ENCODE results near the gene PARD6A. TPM values are rescaled to one million over a fixed set of nuclear protein-coding genes. Genes with fewer than 3 reads are reported as not detected.

The PARD6A gene
- total and polyA plus RNA-seq, 12 donors = 1.5 to 49.1 (median 8.9) TPM

GRCh38 chr16:67644038-67644437 lies 16.7 kb upstream of the PARD6A start:
- Histone ChIP-seq H3K9me3 (replicated peaks in 1 of 3) (no peaks in the 10 kb centered on the region), H3K36me3 (replicated peaks in 1 of 2) (peaks cover 0 to 5% of the 10 kb centered on the region in 2 donors), H3K4me1 (replicated peaks in 1 of 2) (peaks cover 0 to 17% of the 10 kb centered on the region in 2 donors), H3K27ac (no peak overlapping the region), H3K4me3 (no peak overlapping the region), H3K27me3 (peaks cover 26% of the 10 kb centered on the region)
- intact Hi-C loops (cut with DNase I) = no loop called here
- TF ChIP-seq POLR2A (IDR thresholded peaks at IDR 0.05) = no peak
- TF ChIP-seq CTCF (IDR thresholded peaks at IDR 0.05) = no peak
- no peak for DNase-seq
- 80 to 85% (median 84%) methylated on average over 9 of the region's 9 CpGs for WGBS, 4 donors

GRCh38 chr16:67645397-67646121 lies 15.2 kb upstream of the PARD6A start:
- Histone ChIP-seq H3K4me1 (replicated peaks in 1 of 2) (peaks cover 0 to 17% of the 10 kb centered on the region in 2 donors), H3K27ac (no peak overlapping the region), H3K9me3 (replicated peaks in 1 of 3) (no peaks in the 10 kb centered on the region), H3K27me3 (peaks cover 26% of the 10 kb centered on the region), H3K36me3 (replicated peaks in 1 of 2) (no peaks in the 10 kb centered on the region), H3K4me3 (no peak overlapping the region)
- no peak for DNase-seq
- intact Hi-C loops (cut with DNase I) = loop anchor here in 1 of 2 donors (5.0 kb wide), 1 partner anchor 98 kb away; no protein-coding TSS in a partner anchor
- TF ChIP-seq POLR2A (IDR thresholded peaks at IDR 0.05) (no peak), CTCF (IDR thresholded peaks at IDR 0.05) (no peak)
- WGBS, 4 donors = 76 to 90% (median 84%) methylated on average over 5 to 15 of the region's 15 CpGs

GRCh38 chr16:67647111-67647651 lies 13.6 kb upstream of the PARD6A start:
- WGBS, 4 donors = 67 to 80% (median 76%) methylated on average over 2 to 15 of the region's 15 CpGs
- no peak for DNase-seq
- Histone ChIP-seq H3K27me3 (peaks cover 26% of the 10 kb centered on the region), H3K4me1 (replicated peaks in 1 of 2) (peaks cover 0 to 15% of the 10 kb centered on the region in 2 donors), H3K27ac (no peak overlapping the region), H3K36me3 (replicated peaks in 1 of 2) (no peaks in the 10 kb centered on the region), H3K9me3 (replicated peaks in 1 of 3) (no peaks in the 10 kb centered on the region), H3K4me3 (no peak overlapping the region)
- intact Hi-C loops (cut with DNase I) = loop anchor here in 1 of 2 donors (5.0 kb wide), 1 partner anchor 100 kb away; no protein-coding TSS in a partner anchor
- TF ChIP-seq CTCF (IDR thresholded peaks at IDR 0.05) = no peak
- TF ChIP-seq POLR2A (IDR thresholded peaks at IDR 0.05) = no peak

GRCh38 chr16:67647681-67648080 lies 13.1 kb upstream of the PARD6A start:
- Histone ChIP-seq H3K27ac (no peak overlapping the region), H3K4me3 (no peak overlapping the region), H3K36me3 (replicated peaks in 1 of 2) (no peaks in the 10 kb centered on the region), H3K9me3 (replicated peaks in 1 of 3) (no peaks in the 10 kb centered on the region), H3K4me1 (replicated peaks in 1 of 2) (peaks cover 0 to 10% of the 10 kb centered on the region in 2 donors), H3K27me3 (peaks cover 26% of the 10 kb centered on the region)
- intact Hi-C loops (cut with DNase I) = loop anchor here in 1 of 2 donors (5.0 kb wide), 1 partner anchor 100 kb away; no protein-coding TSS in a partner anchor
- 57 to 77% (median 73%) methylated on average over 7 to 13 of the region's 13 CpGs for WGBS, 4 donors
- DNase-seq = no peak
- no peak for TF ChIP-seq POLR2A (IDR thresholded peaks at IDR 0.05)
- TF ChIP-seq CTCF (IDR thresholded peaks at IDR 0.05) = no peak

Measured in adrenal gland (tissue), 12 donors.